Skeletal muscle tissue (tissue), 4 donors: ENCODE results near the gene BIK. TPM values are rescaled to one million over a fixed set of nuclear protein-coding genes. Genes with fewer than 3 reads are reported as not detected.

Experiments used
- H3K27ac ChIP-seq: one replicate; pipeline ENCODE4 v1.7.0; 2013; ENCODE audit warnings: mild to moderate bottlenecking, low read depth, low read length, inconsistent platforms
- H3K27me3 ChIP-seq, 3 donors: one replicate each; pipeline ENCODE4 v1.7.0; 2013; ENCODE audit warnings: low read length in 3 of 3; ENCODE audit not compliant: control insufficient read depth in 3 of 3, insufficient read depth in 3 of 3
- H3K36me3 ChIP-seq, 3 donors: one replicate each; pipeline ENCODE4 v1.7.0; 2013; ENCODE audit warnings: low read length in 3 of 3; ENCODE audit not compliant: control insufficient read depth in 3 of 3, insufficient read depth in 3 of 3
- H3K4me1 ChIP-seq, 3 donors: one replicate each; pipeline ENCODE4 v1.7.0; 2013; ENCODE audit warnings: low read length in 3 of 3, mild to moderate bottlenecking in 3 of 3; ENCODE audit not compliant: control insufficient read depth in 3 of 3, insufficient read depth in 3 of 3
- H3K4me3 ChIP-seq, 3 donors: one replicate each; pipeline ENCODE4 v1.7.0; 2013; ENCODE audit warnings: low read length in 3 of 3
- H3K9ac ChIP-seq, 3 donors: one replicate each; pipeline ENCODE4 v1.7.0; 2013; ENCODE audit warnings: low read length in 3 of 3, mild to moderate bottlenecking in 3 of 3, moderate library complexity in 2 of 3, low read depth in 1 of 3
- H3K9me3 ChIP-seq, 3 donors: one replicate each; pipeline ENCODE4 v1.7.0; 2013; ENCODE audit warnings: low read length in 3 of 3; ENCODE audit not compliant: control insufficient read depth in 3 of 3
- total RNA-seq: library from RNA; depleted of rRNA; stranded (reverse); fragments of >200 nt; gene quantifications from one replicate; pipeline ENCODE4 v1.2.3, GENCODE V29; 2014
- donor health status: Osteomylitis.

The BIK gene
- total RNA-seq, 1 donor from 2014 or later: 0.52 TPM

DNA sequence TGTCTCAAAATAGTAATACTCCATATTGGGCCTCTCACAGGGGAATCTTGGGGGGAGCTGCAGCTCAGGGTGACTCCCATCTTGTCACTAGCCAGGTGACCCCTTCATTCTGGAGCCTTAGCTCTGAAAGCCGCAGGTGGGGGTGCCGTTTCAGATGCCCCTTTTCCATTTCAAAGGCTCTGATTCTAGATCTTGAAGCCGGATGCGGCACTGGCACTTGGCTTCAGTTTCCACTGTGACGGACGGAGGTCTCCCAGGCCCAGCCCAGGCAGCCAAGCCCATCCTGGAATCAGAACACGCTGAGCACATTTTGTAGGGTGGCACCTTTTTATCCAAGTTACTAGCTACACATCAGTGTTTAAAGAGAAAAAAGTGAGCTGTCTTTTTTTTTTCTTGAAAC is 6.4 kb downstream of the BIK start:
- Histone ChIP-seq H3K4me1 (no peaks in the 10 kb centered on the region), H3K4me3 (no peak overlapping the region), H3K36me3 (no peaks in the 10 kb centered on the region), H3K9ac (no peak overlapping the region), H3K27ac (no peak overlapping the region), H3K27me3 (peaks cover 17 to 26% (median 23%) of the 10 kb centered on the region in 3 donors), H3K9me3 (no peaks in the 10 kb centered on the region)

DNA sequence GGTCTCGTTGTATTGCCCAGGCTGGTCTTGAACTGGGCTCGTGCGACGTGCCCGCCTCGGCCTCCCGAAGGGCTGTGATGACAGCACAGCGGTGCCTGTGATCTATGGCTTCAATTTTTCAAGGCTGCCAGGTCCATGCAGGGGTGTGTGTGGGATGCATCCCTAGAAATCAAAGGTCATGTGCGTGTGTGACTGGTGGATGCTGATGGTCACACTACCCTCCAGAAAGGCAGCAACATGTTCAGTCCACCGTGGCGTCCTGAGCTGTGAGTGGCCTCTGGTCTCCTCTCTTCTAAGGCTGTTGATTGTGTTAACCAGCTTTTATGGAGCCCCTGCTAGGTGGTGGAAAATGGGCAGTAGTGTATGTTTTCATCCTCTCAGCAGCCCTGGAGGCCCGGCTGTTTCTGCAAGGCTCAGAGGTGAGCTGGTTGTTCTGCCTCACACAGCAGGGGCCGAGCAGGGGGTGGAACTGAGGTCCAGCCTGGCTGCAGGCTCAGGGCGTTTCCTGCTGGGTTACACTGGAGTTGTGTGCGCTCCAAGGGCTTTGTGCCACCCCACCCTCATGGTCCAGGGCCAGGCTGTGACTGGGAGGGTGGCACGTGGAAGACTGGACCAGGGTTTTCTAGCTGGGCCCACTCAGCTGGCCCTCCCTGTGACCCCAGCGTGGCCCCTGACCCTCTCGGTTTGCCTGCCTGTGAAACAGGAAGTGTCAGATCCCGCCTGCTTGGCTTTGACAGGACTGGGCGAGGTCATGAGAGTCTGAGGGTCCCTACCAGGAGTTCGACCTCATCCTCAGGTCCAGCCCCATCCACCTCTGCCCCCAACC is 7.7 kb downstream of the BIK start:
- Histone ChIP-seq H3K9me3 (no peaks in the 10 kb centered on the region), H3K27me3 (peaks cover 9 to 18% (median 16%) of the 10 kb centered on the region in 3 donors), H3K9ac (no peak overlapping the region), H3K4me3 (no peak overlapping the region), H3K36me3 (no peaks in the 10 kb centered on the region), H3K27ac (no peak overlapping the region), H3K4me1 (no peaks in the 10 kb centered on the region)

- Histone ChIP-seq H3K9ac (no peak overlapping the region), H3K9me3 (no peaks in the 10 kb centered on the region)
These were observed 8.5 kb downstream of the BIK start for GRCh38 chr22:43118953-43119458.

GRCh38 chr22:43126501-43127165 is 16.1 kb downstream of the BIK start:
- Histone ChIP-seq H3K9ac (no peak overlapping the region), H3K36me3 (peaks cover 0 to 3% (median 0%) of the 10 kb centered on the region in 3 donors), H3K27me3 (peaks cover 3 to 15% (median 14%) of the 10 kb centered on the region in 3 donors), H3K9me3 (no peaks in the 10 kb centered on the region), H3K4me1 (peaks cover 4 to 5% (median 4%) of the 10 kb centered on the region in 3 donors), H3K27ac (no peak overlapping the region), H3K4me3 (no peak overlapping the region)

More at GRCh38 chr22:43118953-43119458, 8.5 kb downstream of the BIK start:
- no peaks in the 10 kb centered on the region for H3K4me1 ChIP-seq
- H3K4me3 ChIP-seq: no peak overlapping the region
- H3K27ac ChIP-seq: no peak overlapping the region
- no peaks in the 10 kb centered on the region for H3K36me3 ChIP-seq
- peaks cover 5 to 13% (median 8%) of the 10 kb centered on the region in 3 donors for H3K27me3 ChIP-seq

GRCh38 chr22:43127166-43127908 is 16.8 kb downstream of the BIK start:
- H3K27ac ChIP-seq: no peak overlapping the region
- H3K4me1 ChIP-seq: peaks cover 4 to 8% (median 6%) of the 10 kb centered on the region in 3 donors
- no peak overlapping the region for H3K9ac ChIP-seq
- H3K4me3 ChIP-seq: no peak overlapping the region
- H3K9me3 ChIP-seq: no peaks in the 10 kb centered on the region
- peaks cover 0 to 8% (median 0%) of the 10 kb centered on the region in 3 donors for H3K36me3 ChIP-seq
- H3K27me3 ChIP-seq: peaks cover 3 to 15% (median 14%) of the 10 kb centered on the region in 3 donors

GRCh38 chr22:43128116-43128515 is 17.6 kb downstream of the BIK start:
- Histone ChIP-seq H3K27ac (no peak overlapping the region), H3K36me3 (peaks cover 4 to 16% (median 5%) of the 10 kb centered on the region in 3 donors), H3K9me3 (no peaks in the 10 kb centered on the region), H3K27me3 (peaks cover 3 to 15% (median 14%) of the 10 kb centered on the region in 3 donors), H3K9ac (no peak overlapping the region), H3K4me1 (peaks cover 4 to 8% (median 6%) of the 10 kb centered on the region in 3 donors), H3K4me3 (no peak overlapping the region)

DNA sequence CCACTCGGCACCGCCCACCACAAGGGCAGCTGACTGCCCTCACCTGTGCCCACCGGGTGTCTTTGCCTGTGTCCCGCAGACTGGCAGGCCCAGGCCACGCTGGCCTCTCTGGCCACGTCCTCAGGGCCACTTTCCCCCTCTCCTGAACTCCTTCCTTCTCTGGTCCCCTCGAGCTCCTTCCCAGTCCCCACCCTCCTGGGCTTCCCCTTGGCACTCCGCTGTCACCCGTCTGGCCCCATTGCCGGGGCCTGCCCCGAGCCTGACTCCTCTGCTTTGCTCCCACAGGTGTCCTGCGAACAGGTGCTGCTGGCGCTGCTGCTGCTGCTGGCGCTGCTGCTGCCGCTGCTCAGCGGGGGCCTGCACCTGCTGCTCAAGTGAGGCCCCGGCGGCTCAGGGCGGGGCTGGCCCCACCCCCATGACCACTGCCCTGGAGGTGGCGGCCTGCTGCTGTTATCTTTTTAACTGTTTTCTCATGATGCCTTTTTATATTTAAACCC is 18.4 kb downstream of the BIK start:
- H3K27ac ChIP-seq: no peak overlapping the region
- H3K27me3 ChIP-seq: peaks cover 3 to 15% (median 14%) of the 10 kb centered on the region in 3 donors
- H3K9ac ChIP-seq: no peak overlapping the region
- peaks cover 4 to 8% (median 6%) of the 10 kb centered on the region in 3 donors for H3K4me1 ChIP-seq
- H3K36me3 ChIP-seq: peaks cover 4 to 20% (median 9%) of the 10 kb centered on the region in 3 donors
- H3K9me3 ChIP-seq: no peaks in the 10 kb centered on the region
- H3K4me3 ChIP-seq: no peak overlapping the region

DNA sequence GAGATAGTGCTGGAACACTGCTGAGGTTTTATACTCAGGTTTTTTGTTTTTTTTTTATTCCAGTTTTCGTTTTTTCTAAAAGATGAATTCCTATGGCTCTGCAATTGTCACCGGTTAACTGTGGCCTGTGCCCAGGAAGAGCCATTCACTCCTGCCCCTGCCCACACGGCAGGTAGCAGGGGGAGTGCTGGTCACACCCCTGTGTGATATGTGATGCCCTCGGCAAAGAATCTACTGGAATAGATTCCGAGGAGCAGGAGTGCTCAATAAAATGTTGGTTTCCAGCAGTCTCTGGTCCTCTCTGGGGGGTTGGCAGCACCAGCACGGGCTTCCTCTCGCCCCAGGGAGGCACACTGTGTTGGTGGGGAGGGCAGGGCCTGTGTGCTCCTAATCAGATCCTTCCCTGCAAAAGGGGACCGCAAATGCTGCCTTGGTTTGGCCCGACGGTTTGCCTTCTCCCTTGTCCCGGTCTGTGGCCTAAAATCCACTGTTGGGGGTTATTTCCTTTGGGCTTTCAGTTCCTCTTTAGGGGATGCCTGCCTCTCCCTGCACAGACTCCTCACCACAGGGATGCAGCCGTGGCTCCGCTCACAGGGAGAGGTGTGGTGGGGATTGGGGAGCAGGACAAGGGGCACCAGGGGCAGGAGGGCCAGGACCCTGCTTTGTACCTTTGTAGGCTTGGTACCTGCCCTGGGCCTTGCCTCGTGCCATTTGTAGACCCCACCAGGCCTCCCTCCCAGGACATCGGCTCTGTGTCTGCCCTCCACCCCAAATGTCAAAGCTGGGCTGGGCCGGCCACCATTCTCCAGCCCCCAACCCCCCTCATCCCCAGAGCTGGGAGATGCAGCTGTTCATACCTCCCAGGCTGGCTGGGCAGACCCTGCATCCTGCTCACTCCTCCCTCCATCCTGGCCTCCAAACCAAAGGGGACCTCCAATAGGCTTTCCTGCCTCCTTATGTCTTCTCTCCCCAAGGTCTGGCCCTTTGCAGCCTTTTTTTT is 19.2 kb downstream of the BIK start:
- peaks cover 3 to 15% (median 14%) of the 10 kb centered on the region in 3 donors for H3K27me3 ChIP-seq
- H3K4me3 ChIP-seq: no peak overlapping the region
- peaks cover 8 to 25% (median 13%) of the 10 kb centered on the region in 3 donors for H3K36me3 ChIP-seq
- peaks cover 4 to 8% (median 6%) of the 10 kb centered on the region in 3 donors for H3K4me1 ChIP-seq
- H3K9ac ChIP-seq: peak overlapping the region in 1 of 3 donors; percentile 20
- H3K27ac ChIP-seq: no peak overlapping the region
- no peaks in the 10 kb centered on the region for H3K9me3 ChIP-seq
